Measurements from ENCODE around the gene ZMYND10.

ZMYND10 gene

GRCh38 chr3:50326182-50326541 lies 19.4 kb downstream of the ZMYND10 start:
- H3K79me1 ChIP-seq (replicated peaks; ENCODE audit: low read length, poor library complexity, severe bottlenecking), result peaks cover 26% of the 10 kb centered on the region
- H3K18ac ChIP-seq (ENCODE audit: low read depth in 1 of 2, low read length in 2 of 2), result no peak overlapping the region
- 100% methylated on average over 7 of the region's 8 CpGs for WGBS
- peaks cover 25% of the 10 kb centered on the region for H3K4me1 ChIP-seq (ENCODE audit: control insufficient read depth, insufficient read depth, low read depth, low read length)
- no peak overlapping the region for H3K4me3 ChIP-seq (ENCODE audit: insufficient read depth in 1 of 2, low read depth in 1 of 2, low read length in 2 of 2)
- peak overlapping the region; percentile 18 for H3K9ac ChIP-seq (ENCODE audit: low read length)
- no peak overlapping the region for H3K27ac ChIP-seq (ENCODE audit: low read length, poor library complexity, severe bottlenecking)
- no peaks in the 10 kb centered on the region for H3K9me3 ChIP-seq (ENCODE audit: control insufficient read depth, low read length)
- no peak overlapping the region for H3K4ac ChIP-seq (ENCODE audit: low read depth in 1 of 2, low read length in 2 of 2)
- no peak overlapping the region for H4K91ac ChIP-seq (ENCODE audit: low read length)
- no peak overlapping the region for H2AK5ac ChIP-seq (ENCODE audit: low read length, severe bottlenecking)
- H3K4me2 ChIP-seq (ENCODE audit: low read length, poor library complexity, severe bottlenecking), result no peak overlapping the region
- no peak overlapping the region for H2BK5ac ChIP-seq (ENCODE audit: low read depth, low read length, poor library complexity, severe bottlenecking)
- no peak overlapping the region for H4K8ac ChIP-seq (ENCODE audit: low read length)
- H3K14ac ChIP-seq (ENCODE audit: low read length in 2 of 2), result no peak overlapping the region
- no peak overlapping the region for H2BK15ac ChIP-seq (ENCODE audit: low read depth, poor library complexity, severe bottlenecking)
- H3K23ac ChIP-seq (ENCODE audit: low read length in 2 of 2), result no peak overlapping the region
- no peak overlapping the region for H2AFZ ChIP-seq (ENCODE audit: low read depth, low read length)
- H2BK12ac ChIP-seq (ENCODE audit: low read length in 2 of 2), result no peak overlapping the region
- H2BK120ac ChIP-seq (ENCODE audit: low read depth, low read length), result no peak overlapping the region
- peaks cover 38 to 49% of the 10 kb centered on the region in 2 experiments for H3K36me3 ChIP-seq (ENCODE audit: control insufficient read depth in 1 of 2, insufficient read depth in 2 of 2, low read depth in 1 of 2, low read length in 2 of 2)
- no peaks in the 10 kb centered on the region for H3K27me3 ChIP-seq (ENCODE audit: control insufficient read depth in 1 of 2, insufficient read depth in 1 of 2, low read length in 2 of 2)
- no peak for DNase-seq

- Histone ChIP-seq H2AK5ac (ENCODE audit: low read length, severe bottlenecking) (no peak overlapping the region), H3K4ac (ENCODE audit: low read depth in 1 of 2, low read length in 2 of 2) (no peak overlapping the region), H2BK12ac (ENCODE audit: low read length in 2 of 2) (no peak overlapping the region), H3K27ac (ENCODE audit: low read length, poor library complexity, severe bottlenecking) (no peak overlapping the region), H3K23ac (ENCODE audit: low read length in 2 of 2) (no peak overlapping the region), H3K4me1 (ENCODE audit: control insufficient read depth, insufficient read depth, low read depth, low read length) (peaks cover 25% of the 10 kb centered on the region), H2BK15ac (ENCODE audit: low read depth, poor library complexity, severe bottlenecking) (no peak overlapping the region), H3K36me3 (ENCODE audit: control insufficient read depth in 1 of 2, insufficient read depth in 2 of 2, low read depth in 1 of 2, low read length in 2 of 2) (peaks cover 32 to 44% of the 10 kb centered on the region in 2 experiments), H4K8ac (ENCODE audit: low read length) (no peak overlapping the region), H3K18ac (ENCODE audit: low read depth in 1 of 2, low read length in 2 of 2) (no peak overlapping the region), H3K4me2 (ENCODE audit: low read length, poor library complexity, severe bottlenecking) (no peak overlapping the region), H3K79me1 (replicated peaks; ENCODE audit: low read length, poor library complexity, severe bottlenecking) (peaks cover 22% of the 10 kb centered on the region), H3K9ac (ENCODE audit: low read length) (peak overlapping the region; percentile 18), H3K9me3 (ENCODE audit: control insufficient read depth, low read length) (no peaks in the 10 kb centered on the region), H4K91ac (ENCODE audit: low read length) (no peak overlapping the region), H2BK120ac (ENCODE audit: low read depth, low read length) (no peak overlapping the region), H2BK5ac (ENCODE audit: low read depth, low read length, poor library complexity, severe bottlenecking) (no peak overlapping the region), H2AFZ (ENCODE audit: low read depth, low read length) (no peak overlapping the region), H3K14ac (ENCODE audit: low read length in 2 of 2) (no peak overlapping the region), H3K4me3 (ENCODE audit: insufficient read depth in 1 of 2, low read depth in 1 of 2, low read length in 2 of 2) (no peak overlapping the region), H3K27me3 (ENCODE audit: control insufficient read depth in 1 of 2, insufficient read depth in 1 of 2, low read length in 2 of 2) (no peaks in the 10 kb centered on the region)
- 94% methylated on average over 10 of the region's 11 CpGs for WGBS
- no peak for DNase-seq
Observed at GRCh38 chr3:50325497-50326181, 19.9 kb downstream of the ZMYND10 start.

GRCh38 chr3:50325113-50325480 lies 20.4 kb downstream of the ZMYND10 start:
- H2BK15ac ChIP-seq (ENCODE audit: low read depth, poor library complexity, severe bottlenecking), result no peak overlapping the region
- no peak overlapping the region for H2AFZ ChIP-seq (ENCODE audit: low read depth, low read length)
- peaks cover 27 to 41% of the 10 kb centered on the region in 2 experiments for H3K36me3 ChIP-seq (ENCODE audit: control insufficient read depth in 1 of 2, insufficient read depth in 2 of 2, low read depth in 1 of 2, low read length in 2 of 2)
- no peak overlapping the region for H3K4me2 ChIP-seq (ENCODE audit: low read length, poor library complexity, severe bottlenecking)
- no CpG with 5 or more reads among the region's 2 CpGs for WGBS
- H2BK120ac ChIP-seq (ENCODE audit: low read depth, low read length), result no peak overlapping the region
- H4K8ac ChIP-seq (ENCODE audit: low read length), result no peak overlapping the region
- H3K23ac ChIP-seq (ENCODE audit: low read length in 2 of 2), result no peak overlapping the region
- no peak overlapping the region for H3K4ac ChIP-seq (ENCODE audit: low read depth in 1 of 2, low read length in 2 of 2)
- no peak overlapping the region for H3K4me3 ChIP-seq (ENCODE audit: insufficient read depth in 1 of 2, low read depth in 1 of 2, low read length in 2 of 2)
- H3K14ac ChIP-seq (ENCODE audit: low read length in 2 of 2), result no peak overlapping the region
- no peak overlapping the region for H3K18ac ChIP-seq (ENCODE audit: low read depth in 1 of 2, low read length in 2 of 2)
- H3K9me3 ChIP-seq (ENCODE audit: control insufficient read depth, low read length), result no peaks in the 10 kb centered on the region
- no peak for DNase-seq
- H3K27ac ChIP-seq (ENCODE audit: low read length, poor library complexity, severe bottlenecking), result no peak overlapping the region
- H4K91ac ChIP-seq (ENCODE audit: low read length), result no peak overlapping the region
- no peak overlapping the region for H2BK5ac ChIP-seq (ENCODE audit: low read depth, low read length, poor library complexity, severe bottlenecking)
- H3K9ac ChIP-seq (ENCODE audit: low read length), result no peak overlapping the region
- H3K79me1 ChIP-seq (replicated peaks; ENCODE audit: low read length, poor library complexity, severe bottlenecking), result peaks cover 17% of the 10 kb centered on the region
- peaks cover 29% of the 10 kb centered on the region for H3K4me1 ChIP-seq (ENCODE audit: control insufficient read depth, insufficient read depth, low read depth, low read length)
- no peak overlapping the region for H2AK5ac ChIP-seq (ENCODE audit: low read length, severe bottlenecking)
- no peak overlapping the region for H2BK12ac ChIP-seq (ENCODE audit: low read length in 2 of 2)
- H3K27me3 ChIP-seq (ENCODE audit: control insufficient read depth in 1 of 2, insufficient read depth in 1 of 2, low read length in 2 of 2), result no peaks in the 10 kb centered on the region

GRCh38 chr3:50324351-50325112 lies 21.0 kb downstream of the ZMYND10 start:
- peak overlapping the region; percentile 17 for H2BK15ac ChIP-seq (ENCODE audit: low read depth, poor library complexity, severe bottlenecking)
- peak overlapping the region; percentile 23 for H4K91ac ChIP-seq (ENCODE audit: low read length)
- peak; percentile 80 for DNase-seq
- no peak overlapping the region for H3K4me2 ChIP-seq (ENCODE audit: low read length, poor library complexity, severe bottlenecking)
- no peak overlapping the region for H3K18ac ChIP-seq (ENCODE audit: low read depth in 1 of 2, low read length in 2 of 2)
- peaks cover 27 to 41% of the 10 kb centered on the region in 2 experiments for H3K36me3 ChIP-seq (ENCODE audit: control insufficient read depth in 1 of 2, insufficient read depth in 2 of 2, low read depth in 1 of 2, low read length in 2 of 2)
- peaks cover 35% of the 10 kb centered on the region for H3K4me1 ChIP-seq (ENCODE audit: control insufficient read depth, insufficient read depth, low read depth, low read length)
- H3K14ac ChIP-seq (ENCODE audit: low read length in 2 of 2), result no peak overlapping the region
- H2BK12ac ChIP-seq (ENCODE audit: low read length in 2 of 2), result no peak overlapping the region
- H2AFZ ChIP-seq (ENCODE audit: low read depth, low read length), result no peak overlapping the region
- H3K9me3 ChIP-seq (ENCODE audit: control insufficient read depth, low read length), result no peaks in the 10 kb centered on the region
- no peak overlapping the region for H2BK5ac ChIP-seq (ENCODE audit: low read depth, low read length, poor library complexity, severe bottlenecking)
- H3K27me3 ChIP-seq (ENCODE audit: control insufficient read depth in 1 of 2, insufficient read depth in 1 of 2, low read length in 2 of 2), result no peaks in the 10 kb centered on the region
- no peak overlapping the region for H2BK120ac ChIP-seq (ENCODE audit: low read depth, low read length)
- no peak overlapping the region for H3K4me3 ChIP-seq (ENCODE audit: insufficient read depth in 1 of 2, low read depth in 1 of 2, low read length in 2 of 2)
- H3K9ac ChIP-seq (ENCODE audit: low read length), result no peak overlapping the region
- no peak overlapping the region for H3K4ac ChIP-seq (ENCODE audit: low read depth in 1 of 2, low read length in 2 of 2)
- peaks cover 20% of the 10 kb centered on the region for H3K79me1 ChIP-seq (replicated peaks; ENCODE audit: low read length, poor library complexity, severe bottlenecking)
- H3K27ac ChIP-seq (ENCODE audit: low read length, poor library complexity, severe bottlenecking), result no peak overlapping the region
- H3K23ac ChIP-seq (ENCODE audit: low read length in 2 of 2), result no peak overlapping the region
- 77% methylated on average over 3 of the region's 4 CpGs for WGBS
- H4K8ac ChIP-seq (ENCODE audit: low read length), result no peak overlapping the region
- H2AK5ac ChIP-seq (ENCODE audit: low read length, severe bottlenecking), result peak overlapping the region; percentile 47

Measured in mesenchymal stem cell (in vitro differentiated cells and primary cell).